ENCODE data around the gene PRKACG. TPM values are rescaled to one million over a fixed set of nuclear protein-coding genes. Genes with fewer than 3 reads are reported as not detected.

Gene PRKACG
- total and polyA plus RNA-seq, 12 donors, result not detected

DNA sequence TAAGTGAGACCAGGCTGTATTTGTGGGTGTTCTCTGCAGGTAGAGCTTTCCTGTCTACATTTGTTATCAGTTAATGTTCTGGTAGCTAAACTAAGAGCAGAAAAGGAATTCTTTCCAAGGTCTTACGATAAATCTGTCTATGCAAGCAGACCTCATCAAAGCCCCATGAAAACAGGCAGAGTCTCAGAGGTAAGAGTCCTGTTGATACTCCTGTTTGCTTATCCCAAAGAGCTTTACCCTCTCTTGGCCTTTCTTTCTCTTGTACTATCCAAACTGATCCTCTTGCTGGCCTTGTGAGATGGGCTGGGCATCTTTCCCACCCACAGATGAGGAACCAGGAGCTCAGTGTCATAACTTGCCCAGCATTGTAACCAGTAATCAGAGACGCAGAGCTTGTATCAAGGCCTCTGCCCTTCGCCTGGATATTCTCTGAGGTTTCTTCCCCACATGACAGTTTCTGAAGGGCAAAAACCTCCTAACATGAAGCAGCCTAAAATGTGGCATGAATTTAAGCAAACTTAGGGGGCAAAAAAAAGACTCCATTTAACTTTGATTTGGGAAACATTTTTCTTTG is 33.5 kb downstream of the PRKACG start:
- TF ChIP-seq, protein P1, sequence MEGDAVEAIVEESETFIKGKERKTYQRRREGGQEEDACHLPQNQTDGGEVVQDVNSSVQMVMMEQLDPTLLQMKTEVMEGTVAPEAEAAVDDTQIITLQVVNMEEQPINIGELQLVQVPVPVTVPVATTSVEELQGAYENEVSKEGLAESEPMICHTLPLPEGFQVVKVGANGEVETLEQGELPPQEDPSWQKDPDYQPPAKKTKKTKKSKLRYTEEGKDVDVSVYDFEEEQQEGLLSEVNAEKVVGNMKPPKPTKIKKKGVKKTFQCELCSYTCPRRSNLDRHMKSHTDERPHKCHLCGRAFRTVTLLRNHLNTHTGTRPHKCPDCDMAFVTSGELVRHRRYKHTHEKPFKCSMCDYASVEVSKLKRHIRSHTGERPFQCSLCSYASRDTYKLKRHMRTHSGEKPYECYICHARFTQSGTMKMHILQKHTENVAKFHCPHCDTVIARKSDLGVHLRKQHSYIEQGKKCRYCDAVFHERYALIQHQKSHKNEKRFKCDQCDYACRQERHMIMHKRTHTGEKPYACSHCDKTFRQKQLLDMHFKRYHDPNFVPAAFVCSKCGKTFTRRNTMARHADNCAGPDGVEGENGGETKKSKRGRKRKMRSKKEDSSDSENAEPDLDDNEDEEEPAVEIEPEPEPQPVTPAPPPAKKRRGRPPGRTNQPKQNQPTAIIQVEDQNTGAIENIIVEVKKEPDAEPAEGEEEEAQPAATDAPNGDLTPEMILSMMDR (IDR thresholded peaks at IDR 0.05), result no peak
- TF ChIP-seq POLR2A (IDR thresholded peaks at IDR 0.05), result peak in 1 of 2 donors; percentile 6

GRCh38 chr9:68979538-68980314 is 34.2 kb downstream of the PRKACG start:
- Histone ChIP-seq H3K4me1 (replicated peaks in 1 of 2) (peaks cover 14 to 27% of the 10 kb centered on the region in 2 donors), H3K27ac (peak overlapping the region in 3 of 5 donors; percentile 20 to 51 (median 48)), H3K36me3 (replicated peaks in 1 of 2) (no peaks in the 10 kb centered on the region), H3K27me3 (no peaks in the 10 kb centered on the region), H3K9me3 (replicated peaks in 1 of 3) (no peaks in the 10 kb centered on the region), H3K4me3 (no peak overlapping the region)
- no peak for DNase-seq
- whole genome bisulfite sequencing, 4 donors, result 54 to 78% (median 74%) methylated on average over 5 to 9 of the region's 9 CpGs
- intact Hi-C loops (cut with DNase I), result no loop called here
- TF ChIP-seq, protein P1 (IDR thresholded peaks at IDR 0.05), result no peak
- no peak for TF ChIP-seq POLR2A (IDR thresholded peaks at IDR 0.05)

More for the DNA sequence above, 33.5 kb downstream of the PRKACG start:
- Histone ChIP-seq H3K27ac (peak overlapping the region in 4 of 5 donors; percentile 7 to 51 (median 34)), H3K9me3 (replicated peaks in 1 of 3) (no peaks in the 10 kb centered on the region), H3K36me3 (replicated peaks in 1 of 2) (no peaks in the 10 kb centered on the region), H3K4me1 (replicated peaks in 1 of 2) (peaks cover 10 to 20% of the 10 kb centered on the region in 2 donors), H3K27me3 (no peaks in the 10 kb centered on the region), H3K4me3 (no peak overlapping the region)
- 32 to 64% (median 40%) methylated on average over 3 of the region's 3 CpGs for WGBS, 4 donors
- intact Hi-C loops (cut with DNase I), result no loop called here
- peak; percentile 31 to 74 (median 61) for DNase-seq

DNA sequence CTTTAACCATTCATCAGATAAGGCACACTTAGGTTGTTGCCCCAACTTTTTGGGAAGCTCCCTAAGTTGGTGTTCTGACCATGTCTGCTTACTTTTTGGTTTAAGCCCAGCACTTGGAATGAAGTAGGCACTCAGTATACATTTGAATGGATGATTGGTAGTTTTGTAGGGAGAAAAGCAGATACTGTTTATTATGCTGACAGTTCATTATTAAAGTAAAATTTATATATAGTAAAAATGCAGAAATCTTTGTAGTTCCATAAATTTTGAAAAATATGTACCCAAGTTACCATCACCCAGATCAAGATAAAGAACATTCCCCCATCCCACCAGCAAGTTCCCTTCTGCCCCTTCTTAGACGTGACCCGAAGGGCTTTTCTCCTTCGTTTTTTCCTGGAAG is 35.4 kb downstream of the PRKACG start:
- Histone ChIP-seq H3K36me3 (replicated peaks in 1 of 2) (no peaks in the 10 kb centered on the region), H3K27me3 (no peaks in the 10 kb centered on the region), H3K4me1 (replicated peaks in 1 of 2) (peaks cover 14 to 28% of the 10 kb centered on the region in 2 donors), H3K27ac (no peak overlapping the region), H3K9me3 (replicated peaks in 1 of 3) (no peaks in the 10 kb centered on the region), H3K4me3 (no peak overlapping the region)
- TF ChIP-seq, protein P1 (IDR thresholded peaks at IDR 0.05), result no peak
- TF ChIP-seq POLR2A (IDR thresholded peaks at IDR 0.05), result no peak
- DNase-seq, result no peak
- intact Hi-C loops (cut with DNase I), result no loop called here
- WGBS, 4 donors, result 90 to 95% (median 91%) methylated on average over 3 of the region's 3 CpGs

- H3K27ac ChIP-seq, result no peak overlapping the region
- WGBS, 4 donors, result 79 to 85% (median 82%) methylated on average over 4 of the region's 4 CpGs
Observed at GRCh38 chr9:68978066-68978465, 35.8 kb downstream of the PRKACG start.

More at GRCh38 chr9:68978066-68978465, 35.8 kb downstream of the PRKACG start:
- H3K9me3 ChIP-seq (replicated peaks in 1 of 3), result no peaks in the 10 kb centered on the region
- no peaks in the 10 kb centered on the region for H3K36me3 ChIP-seq (replicated peaks in 1 of 2)
- TF ChIP-seq, protein P1 (IDR thresholded peaks at IDR 0.05), result no peak
- no peak for TF ChIP-seq POLR2A (IDR thresholded peaks at IDR 0.05)
- no peaks in the 10 kb centered on the region for H3K27me3 ChIP-seq
- H3K4me1 ChIP-seq (replicated peaks in 1 of 2), result peaks cover 14 to 28% of the 10 kb centered on the region in 2 donors
- DNase-seq, result no peak
- H3K4me3 ChIP-seq, result no peak overlapping the region
- intact Hi-C loops (cut with DNase I), result no loop called here
